ENCODE results near the gene GATAD2A.
A peak's percentile ranks its signal among the peaks of the same experiment; 100 is the strongest.
"Not testable (repeated sequence)": the region's sequence is repeated elsewhere in the genome, so short reads cannot be mapped to it uniquely, and the experiment has no call there.

Gene GATAD2A

DNA sequence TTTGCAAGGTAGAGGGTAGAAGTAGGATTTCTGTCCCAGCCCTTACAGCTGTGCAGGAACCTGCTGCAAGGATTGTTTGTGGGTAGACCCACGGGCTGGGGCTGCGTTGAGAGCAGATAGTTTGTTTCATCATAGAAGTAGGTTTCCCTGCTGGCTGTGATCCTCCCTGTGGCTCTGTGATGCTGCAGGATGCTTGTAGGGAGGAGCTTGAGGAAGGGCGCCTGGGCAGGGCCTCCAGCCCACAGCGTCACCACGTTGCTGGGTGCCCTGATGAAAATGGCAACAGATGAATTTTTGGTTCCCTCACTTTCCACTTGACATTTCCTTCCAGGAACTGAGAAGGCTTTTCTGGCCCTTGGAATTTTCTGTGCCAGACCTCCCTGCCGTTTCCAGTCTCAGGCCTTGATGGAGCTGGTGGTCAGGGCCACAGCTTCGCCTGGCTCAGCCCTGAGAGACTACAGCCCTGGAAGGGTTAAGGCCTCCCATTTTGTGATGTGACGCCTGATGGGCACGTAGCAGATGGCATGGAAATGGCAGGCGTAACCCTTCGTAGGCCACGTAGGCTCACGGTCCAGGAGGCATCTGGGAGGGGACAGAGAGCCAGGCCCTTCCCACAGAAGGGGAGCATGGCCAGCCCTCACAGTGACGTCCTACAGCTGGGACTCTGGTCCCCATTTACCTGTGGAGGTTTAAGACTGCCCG lies 42.2 kb downstream of the GATAD2A start:
- DNase-seq (ENCODE audit: low spot score) = no peak

DNA sequence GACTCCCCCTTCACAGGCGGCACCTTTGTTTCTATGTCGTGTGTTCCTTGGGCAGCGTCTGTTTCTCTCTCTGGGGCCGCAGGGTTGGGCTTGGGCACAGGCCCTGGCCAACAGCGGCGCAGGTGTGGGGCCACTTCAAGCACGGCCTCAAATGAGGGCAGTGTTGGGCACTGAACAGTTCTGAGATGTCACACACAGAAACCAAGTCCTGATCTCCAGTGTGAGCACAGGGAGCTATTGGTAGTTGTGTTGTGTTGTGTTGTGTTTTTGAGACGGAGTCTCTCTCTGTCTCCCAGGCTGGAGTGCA lies 42.7 kb downstream of the GATAD2A start:
- DNase-seq (ENCODE audit: low spot score) = no peak

DNA sequence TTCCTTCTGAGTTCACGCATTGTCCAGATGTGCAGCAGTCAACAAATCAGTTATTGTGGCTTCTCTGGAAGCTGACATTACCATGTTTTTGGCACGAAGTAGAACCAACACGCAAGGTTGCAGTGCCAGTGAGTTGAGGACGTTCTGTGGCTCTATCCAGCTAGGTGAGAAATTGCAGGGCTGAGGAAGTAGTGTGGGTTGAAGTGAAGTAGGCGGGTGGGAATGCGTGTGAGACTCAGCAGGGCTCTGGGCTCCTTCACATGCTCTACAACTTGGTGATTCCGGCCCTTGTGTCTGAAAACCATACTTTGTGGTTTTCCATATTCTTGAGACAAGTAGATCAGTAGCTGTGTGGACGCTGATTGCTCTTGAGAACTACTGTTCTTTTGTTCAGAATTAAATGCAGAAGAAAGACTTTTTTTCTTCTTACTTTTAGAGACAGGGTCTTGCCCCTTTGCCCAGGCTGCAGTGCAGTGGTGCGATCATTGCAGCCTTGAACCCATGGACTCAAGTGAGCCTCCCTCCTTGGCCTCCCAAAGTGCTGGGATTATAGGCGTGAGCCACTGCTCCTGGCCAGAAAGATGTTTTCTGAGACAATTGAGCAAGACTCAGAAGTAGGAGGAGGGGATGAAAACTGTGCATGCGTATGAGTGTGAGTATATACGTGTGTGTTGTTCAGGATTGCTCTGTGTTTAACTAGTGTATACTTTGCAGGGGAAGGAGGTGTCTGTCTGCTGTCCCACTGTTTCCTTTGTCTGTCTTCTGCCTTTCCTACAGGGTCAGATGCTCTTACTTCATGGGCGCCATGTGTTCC lies 46.2 kb downstream of the GATAD2A start:
- no peak for DNase-seq (ENCODE audit: low spot score)

DNA sequence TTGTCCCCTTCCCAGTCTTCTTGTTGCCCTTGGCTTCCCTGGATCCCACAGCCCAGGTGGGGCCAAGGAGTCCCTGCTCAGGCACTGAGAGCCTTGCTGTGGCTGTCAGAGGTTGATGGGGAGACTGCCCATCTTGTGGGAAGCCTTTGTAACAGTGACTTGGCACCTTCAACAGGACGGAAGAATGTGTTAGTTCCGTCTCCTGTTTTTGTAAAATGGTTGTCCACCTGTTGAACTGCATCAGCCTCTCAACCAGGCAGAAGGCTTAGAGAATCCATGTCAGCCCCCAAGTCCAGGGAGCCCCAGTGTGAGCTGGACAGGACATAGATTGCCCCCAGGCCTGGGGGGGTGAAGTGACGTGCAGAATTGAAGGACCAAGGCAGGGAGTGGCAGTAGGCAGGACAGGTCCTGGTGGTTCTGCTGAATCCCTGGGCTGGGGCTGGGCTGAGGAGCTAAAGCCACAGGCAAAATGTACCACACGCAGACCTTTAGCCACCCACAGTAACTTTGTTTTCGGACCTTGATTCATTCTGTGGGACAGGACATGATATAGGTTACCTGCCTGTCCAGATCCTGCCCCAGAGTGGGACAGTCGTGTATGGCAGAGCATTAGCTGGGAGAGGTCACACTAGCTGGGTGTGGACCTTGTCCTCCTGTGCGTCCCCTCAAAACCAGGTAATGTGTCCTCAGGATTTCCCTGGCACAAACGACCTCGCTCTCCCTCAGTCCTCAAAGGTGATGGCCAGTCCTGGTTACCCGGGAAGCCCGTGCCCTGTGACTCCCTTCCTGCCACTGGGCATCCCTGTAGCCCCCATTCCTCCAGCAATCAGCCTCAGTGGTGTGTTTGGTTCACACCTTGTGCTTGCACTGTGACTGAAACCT lies 47.0 kb downstream of the GATAD2A start:
- DNase-seq (ENCODE audit: low spot score) = no peak

DNA sequence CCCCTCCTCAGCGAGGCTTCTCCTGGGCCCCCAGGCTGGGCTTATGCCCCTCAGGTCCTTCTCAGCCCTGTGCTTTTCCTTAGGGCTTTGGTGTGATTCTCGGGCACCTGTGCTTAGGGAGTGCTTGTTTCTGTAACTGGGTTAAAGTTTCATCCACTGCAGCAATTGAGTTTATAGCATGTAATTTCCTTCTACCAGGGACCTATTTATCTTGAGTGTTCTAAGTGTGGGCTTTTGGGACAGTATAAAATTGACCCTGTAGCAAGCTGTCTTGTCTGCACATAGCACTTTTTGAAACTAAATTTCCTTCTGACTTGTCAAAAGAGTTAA lies 47.6 kb downstream of the GATAD2A start:
- no peak for DNase-seq (ENCODE audit: low spot score)

DNA sequence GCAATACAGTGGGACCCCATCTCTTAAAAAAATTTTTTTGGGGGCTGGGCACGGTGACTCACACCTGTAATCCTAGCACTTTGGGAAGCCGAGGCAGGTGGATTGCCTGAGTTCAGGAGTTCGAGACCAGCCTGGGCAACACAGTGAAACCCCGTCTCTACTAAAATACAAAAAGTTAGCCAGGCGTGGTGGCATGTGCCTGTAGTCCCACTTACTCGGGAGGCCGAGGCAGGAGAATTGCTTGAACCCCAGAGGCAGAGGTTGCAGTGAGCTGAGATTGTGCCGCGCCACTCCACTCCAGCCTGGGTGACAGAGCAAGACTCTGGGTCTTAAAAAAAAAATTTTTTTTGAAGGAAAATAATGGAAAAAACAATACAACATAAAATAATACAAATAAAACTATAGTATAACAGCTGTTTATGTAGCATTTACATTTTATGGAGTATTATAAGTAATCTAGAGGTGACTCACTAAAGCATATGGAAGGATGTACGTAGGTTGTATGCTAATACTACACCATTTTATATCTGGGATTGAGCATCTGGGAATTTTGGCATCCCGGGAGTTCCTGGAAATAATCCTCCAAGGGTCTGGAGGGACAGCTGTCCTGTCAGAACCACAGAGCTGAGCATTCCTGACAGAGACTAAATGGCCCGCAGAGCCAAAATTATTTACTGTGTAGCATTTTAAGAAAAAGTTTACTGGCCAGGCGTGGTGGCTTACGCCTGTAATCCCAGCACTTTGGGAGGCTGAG lies 49.9 kb downstream of the GATAD2A start:
- DNase-seq (ENCODE audit: low spot score) = not testable (repeated sequence)

DNA sequence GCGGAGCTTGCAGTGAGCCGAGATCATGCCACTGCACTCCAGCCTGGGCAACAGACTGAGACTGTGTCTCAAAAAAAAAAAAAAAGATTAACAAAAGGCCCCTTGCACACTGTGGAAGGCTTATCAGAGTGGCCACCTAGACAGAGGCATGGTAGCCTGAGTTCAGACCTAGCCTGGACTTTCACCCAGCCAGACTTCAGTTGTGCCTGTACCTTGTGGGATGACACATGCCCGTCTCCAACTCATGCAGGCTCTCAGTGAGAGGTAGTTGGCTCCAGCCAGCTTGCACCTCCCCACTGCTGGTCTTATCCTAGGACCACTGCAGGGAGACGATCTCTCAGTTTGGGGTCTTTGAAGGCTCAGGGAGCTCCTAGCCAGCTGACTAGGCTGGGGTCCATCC lies 52.2 kb downstream of the GATAD2A start:
- no peak for DNase-seq (ENCODE audit: low spot score)

DNA sequence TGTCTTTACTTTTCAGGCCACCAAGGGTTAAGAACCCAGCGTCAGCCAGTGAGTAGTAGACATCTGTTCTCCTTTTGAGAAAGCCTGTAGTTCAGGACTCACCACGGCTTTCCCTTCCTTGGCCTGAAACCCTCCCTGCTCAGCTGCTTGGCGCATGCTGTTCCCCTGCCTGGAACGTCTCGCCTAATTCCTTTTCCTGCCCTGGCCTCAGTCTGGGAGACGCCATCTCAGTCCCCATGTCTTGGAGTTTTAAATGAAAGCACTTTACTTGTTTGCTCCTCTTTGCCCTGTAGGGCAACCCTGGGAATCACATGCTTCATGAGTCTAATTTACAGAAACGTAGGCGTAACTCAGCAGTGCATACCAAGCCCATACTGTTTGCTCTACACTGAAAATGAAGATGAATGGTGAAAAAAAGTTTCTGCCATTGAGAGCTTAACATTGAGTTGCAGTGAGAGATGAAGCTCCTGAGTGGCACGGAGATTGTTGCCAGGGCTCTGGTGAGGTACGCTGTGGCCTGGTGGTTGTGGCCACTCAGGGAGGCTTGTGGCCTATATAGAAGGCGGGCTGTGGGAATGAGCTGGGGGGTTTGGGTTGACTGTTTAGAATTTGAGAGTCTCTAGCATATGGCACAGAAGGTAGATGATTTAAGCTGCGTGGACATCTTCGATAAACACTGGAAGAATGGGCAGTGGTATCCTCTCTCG lies 52.8 kb downstream of the GATAD2A start:
- no peak for DNase-seq (ENCODE audit: low spot score)

DNA sequence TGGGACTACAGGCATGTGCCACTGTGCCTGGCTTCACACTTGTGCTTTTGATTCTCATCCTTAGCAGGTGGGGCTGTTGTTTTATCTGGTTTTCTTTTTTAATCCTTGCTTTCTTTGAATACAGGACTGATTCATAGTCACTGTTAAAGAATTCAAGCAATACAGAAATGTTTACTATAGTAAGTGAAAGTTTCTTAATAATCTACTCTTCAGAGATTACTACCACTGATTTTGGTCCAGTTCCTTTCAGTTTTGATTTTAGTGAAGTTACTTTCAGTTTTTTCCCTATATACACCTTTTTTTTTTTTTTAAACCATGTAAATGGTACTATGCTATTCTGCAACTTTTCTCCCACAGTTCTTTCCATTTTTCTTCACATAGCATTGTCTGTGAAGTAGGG lies 53.6 kb downstream of the GATAD2A start:
- DNase-seq (ENCODE audit: low spot score) = no peak

DNA sequence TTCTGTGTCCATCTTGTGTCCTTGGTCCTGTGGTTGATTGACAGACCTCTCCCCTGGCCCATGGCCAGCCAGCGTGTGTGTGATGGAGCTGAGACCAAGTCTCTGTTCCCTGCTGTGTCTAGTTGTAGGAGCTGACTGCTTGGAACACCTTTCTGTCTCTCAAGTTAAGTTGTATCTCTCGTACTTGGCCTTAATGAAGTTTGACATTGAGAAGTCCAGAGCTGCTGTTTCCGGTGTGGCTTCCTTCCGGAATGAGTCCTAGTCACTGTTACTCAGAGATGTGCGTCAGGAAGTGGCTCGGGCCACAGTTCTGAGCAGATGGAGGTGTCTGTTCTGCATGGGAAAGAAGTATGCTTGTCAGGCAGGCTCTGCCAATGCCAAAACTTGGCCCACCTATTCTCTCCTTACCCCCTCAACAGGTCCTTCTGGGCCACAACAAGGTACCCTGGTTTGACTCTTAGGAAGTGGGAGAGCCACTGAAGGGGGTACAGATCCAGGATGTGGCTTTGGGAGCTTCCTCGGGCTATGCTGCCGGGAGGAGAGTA lies 54.3 kb downstream of the GATAD2A start:
- no peak for DNase-seq (ENCODE audit: low spot score)

DNA sequence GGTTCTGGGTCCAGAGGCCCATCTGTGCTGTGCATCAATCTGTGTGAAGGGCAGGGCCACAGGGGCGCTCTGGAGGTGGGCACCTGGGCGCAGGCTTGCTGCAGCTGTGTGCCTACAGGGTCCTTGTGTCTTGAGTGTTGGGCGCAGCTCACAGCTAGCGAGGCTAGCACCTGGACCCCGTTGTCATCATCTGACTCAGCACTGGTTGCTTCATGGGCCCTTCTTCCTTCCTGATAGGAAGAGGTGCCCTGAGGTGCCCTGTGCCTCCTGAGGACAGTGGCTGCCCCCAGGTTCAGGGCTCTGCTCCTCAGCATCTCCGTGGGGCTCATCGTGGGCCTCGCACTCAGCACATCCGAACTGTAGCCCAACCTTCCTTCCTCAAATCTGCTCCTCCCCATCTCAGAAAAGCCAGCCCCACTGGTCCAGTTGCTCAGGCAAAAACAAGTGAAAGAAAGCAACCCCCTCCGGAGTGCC lies 54.8 kb downstream of the GATAD2A start:
- no peak for DNase-seq (ENCODE audit: low spot score)

DNA sequence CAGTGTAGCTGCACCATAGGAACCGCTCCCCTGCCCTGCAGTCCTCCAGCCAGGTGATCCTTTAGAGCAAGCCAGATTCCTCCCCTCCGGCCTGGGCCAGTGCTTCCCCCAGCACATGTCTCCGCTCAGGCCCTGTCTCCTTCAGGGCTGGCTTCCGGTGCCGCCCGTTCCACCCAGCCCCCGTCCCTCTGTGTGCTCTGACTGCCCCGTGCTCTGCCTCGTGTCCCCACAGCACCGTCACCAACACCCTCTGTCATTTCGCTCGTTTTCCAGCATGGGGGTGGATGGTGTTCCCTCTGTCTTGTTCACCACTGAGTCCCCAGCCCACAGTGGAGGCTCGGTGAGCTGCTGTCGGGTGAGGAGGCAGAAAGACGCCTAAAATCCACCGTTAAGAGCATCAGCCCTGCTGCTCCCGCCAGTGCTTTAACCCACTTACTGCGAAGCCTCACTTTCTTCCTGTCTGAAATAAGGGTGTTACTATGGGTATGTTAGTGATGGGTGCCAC lies 55.3 kb downstream of the GATAD2A start:
- DNase-seq (ENCODE audit: low spot score) = peak; percentile 52

DNA sequence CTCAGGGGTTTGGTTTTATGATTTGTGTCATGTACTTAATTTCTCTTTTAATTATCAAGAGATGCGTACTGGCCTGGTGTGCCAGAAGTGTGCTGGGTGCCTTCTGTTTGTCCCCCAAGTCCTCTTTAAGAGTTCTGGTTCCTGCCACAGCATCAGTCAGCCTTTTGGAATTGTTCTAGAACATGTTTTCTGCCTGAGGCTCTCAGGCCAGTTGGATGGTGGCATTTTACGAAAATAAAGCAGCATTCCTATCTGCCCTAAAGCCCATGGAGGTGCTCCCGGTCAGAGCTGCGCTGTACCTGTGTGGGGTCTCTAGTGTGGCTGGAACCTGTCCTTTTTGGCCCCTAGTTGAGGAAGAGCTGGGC lies 55.8 kb downstream of the GATAD2A start:
- DNase-seq (ENCODE audit: low spot score) = no peak

DNA sequence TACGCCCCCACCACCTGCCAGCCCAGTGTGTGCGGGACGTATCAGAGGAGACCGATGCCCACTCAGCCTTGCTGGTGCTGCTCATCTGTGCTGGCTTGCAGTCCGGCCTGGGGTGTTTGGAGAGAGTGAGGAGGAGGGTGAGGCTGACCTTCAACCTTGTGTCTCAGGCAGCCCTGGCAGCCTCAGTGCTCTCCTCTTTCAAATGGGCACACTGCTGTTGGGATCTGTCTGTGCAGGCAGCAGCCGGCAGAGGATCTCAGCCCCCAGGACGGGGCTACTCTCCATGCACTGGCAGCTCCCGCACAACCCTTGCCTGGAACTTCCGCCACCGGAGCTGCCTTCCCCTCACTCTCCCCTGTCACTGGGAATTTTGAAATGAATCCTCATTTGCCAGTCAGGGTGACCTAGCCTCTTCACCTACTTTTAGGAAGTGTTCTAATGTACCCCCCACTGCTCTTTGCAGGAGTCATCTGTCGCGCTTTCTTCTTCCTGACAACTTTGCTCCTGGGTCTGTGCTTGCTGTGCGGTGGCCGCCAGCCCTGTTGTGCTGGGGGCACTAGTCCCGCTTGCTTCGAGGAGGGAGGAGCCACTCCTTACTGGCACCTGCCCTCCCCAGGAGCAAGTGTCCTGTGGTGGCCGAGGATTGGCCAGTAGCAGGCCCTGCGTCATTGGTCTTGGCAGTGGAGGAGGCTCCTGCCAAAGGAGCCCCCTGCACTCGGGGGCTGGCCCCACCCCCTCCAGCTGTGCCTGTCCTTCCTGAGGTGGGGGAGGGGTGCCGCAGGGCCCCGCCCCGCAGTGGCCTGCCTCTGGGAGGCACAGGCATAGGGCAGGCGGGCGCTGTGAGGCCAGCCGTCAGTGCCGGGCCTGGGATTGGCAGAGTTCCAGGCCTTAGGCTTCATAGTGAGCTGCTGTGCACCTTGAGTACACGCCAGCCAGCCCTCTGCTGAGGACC lies 56.5 kb downstream of the GATAD2A start:
- DNase-seq (ENCODE audit: low spot score) = no peak

DNA sequence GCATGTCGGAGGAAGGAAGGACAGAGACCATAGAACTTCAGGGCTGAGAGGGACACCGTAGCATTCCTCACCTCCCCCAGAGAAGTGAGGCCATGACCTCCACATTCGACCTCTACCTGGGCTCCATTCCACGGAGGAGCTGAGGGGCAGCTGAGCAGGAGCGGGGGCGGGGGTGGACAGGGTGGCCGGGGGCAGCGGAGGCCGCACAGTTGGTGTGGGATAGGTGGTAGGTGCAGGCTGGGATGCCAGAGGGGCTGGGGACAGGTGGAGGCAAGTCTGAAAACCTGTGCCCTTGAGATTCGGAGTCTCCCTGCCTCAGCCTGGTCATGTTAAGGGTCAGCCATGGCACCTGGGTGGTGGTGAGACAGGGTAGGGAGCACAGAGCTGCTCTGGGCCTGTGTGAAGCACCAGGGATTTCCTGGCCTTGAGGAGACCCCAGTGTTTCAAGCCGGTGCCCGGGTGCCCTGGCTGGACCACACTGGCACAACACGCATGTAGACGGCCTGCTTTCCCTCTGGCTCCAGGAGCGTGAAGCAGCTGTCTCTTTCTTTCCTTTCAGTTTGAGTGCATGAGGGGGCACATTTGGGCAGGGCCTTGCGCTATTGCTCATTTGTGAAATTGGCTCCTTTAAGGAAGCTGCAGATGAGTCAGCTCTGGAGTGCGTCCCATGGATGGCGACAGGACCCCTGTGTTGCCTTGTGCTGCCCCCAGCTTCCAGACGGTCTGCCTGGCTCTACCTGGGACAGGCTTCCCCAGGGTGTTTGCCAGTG lies 58.1 kb downstream of the GATAD2A start:
- DNase-seq (ENCODE audit: low spot score) = no peak

DNA sequence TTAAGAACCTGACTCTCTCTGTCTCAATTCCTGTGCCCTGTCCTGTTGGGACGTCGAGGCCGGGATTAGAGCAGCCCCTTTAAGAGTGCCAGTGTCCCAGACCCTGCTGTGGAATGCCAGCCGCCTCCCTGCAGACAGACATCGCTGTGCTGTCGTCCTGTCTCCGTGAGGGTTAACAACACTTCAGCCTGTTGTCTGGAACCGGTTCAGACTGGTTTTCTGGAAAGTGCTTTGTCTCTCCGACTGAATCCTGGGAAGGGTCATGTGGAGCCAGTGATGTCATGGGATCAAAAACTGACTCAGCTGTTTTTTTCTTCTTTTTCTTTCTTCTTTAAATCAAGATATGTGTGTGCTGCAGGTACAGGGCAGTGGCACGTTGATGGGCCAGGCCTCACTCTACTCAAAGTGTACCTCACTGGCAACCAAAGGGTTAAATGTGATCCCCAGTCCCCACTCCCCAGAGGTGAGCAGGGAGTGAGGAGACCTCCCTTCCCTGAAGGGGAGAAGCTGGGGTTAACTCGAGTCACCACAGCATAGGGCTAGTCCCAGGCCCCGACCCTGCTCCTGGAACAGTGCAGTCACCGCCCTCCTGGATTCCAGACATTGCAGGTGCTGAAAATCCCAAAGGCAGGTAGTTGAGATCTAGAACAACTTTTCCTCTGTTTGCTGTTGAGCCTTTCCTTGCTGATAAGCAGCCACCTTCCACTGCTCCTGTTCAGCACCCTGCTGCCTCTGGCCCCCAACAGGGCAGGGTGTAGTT lies 59.0 kb downstream of the GATAD2A start:
- DNase-seq (ENCODE audit: low spot score) = no peak

DNA sequence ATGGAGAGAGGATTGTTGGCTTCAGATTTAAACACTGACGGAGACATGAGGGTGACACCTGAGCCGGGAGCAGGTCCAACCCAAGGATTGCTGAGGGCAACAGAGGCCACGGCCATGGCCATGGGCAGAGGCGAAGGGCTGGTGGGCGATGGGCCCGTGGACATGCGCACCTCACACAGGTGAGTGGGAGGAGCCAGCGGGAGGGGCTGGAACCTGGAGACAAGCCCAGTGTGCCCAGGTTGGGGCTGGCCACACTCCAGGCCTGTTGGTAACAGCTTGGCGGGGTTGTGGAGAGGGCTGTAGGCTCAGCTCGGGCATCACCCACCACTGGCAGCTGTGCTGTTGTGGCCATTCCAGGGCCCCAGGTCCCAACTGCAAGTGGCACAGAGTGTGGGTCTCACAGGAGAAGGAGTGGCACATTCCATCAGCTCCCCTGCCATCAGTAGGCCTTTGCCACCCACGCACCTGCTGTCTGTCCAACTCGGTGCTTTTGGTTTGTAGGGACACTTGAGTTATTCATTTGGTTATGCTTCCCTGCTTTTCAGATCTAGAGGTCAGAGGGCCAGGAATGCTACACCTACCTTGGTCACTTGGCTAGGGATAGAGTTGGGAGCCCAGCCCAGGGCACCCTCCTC lies 60.1 kb downstream of the GATAD2A start:
- no peak for DNase-seq (ENCODE audit: low spot score)

DNA sequence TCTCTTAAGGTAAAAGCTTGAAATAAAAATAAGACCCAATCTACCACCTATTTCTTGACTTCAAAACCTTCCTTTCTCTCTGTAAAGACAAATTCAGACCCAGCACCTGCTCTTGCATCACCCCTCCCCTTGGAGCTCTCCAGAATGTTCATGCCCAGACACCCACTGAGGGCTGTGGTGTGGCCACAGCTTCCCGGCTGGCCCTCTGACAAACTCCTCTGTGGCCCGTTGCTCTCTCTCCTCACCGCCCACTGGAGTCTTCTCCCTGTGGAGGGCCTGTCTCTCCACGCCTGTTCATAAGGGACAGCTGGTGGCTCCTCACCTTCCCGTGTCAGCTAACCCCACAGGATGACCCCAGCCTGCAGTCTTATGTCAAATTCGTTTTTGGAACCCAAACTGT lies 60.7 kb downstream of the GATAD2A start:
- DNase-seq (ENCODE audit: low spot score) = no peak

All from Ammon's horn (tissue), 1 donor.